Fibroblast of pulmonary artery (primary cell): ENCODE results near the gene SMIM21.

Experiments used
- DNase-seq: peaks from one replicate; pipeline ENCODE4 v3.0.0-alpha.2; 2010; ENCODE audit warnings: low read depth
- H3K4me3 ChIP-seq: replicated peaks from 2 replicates; pipeline ENCODE4 v1.5.1; 2011; ENCODE audit warnings: low read depth, mild to moderate bottlenecking, control low read depth, low read length, moderate library complexity
- CTCF ChIP-seq: IDR thresholded peaks from 2 replicates; pipeline ENCODE4 v1.5.1; 2011; ENCODE audit warnings: mild to moderate bottlenecking, control low read depth, low read length, inconsistent platforms; ENCODE audit errors: missing control alignments

The SMIM21 gene

DNA sequence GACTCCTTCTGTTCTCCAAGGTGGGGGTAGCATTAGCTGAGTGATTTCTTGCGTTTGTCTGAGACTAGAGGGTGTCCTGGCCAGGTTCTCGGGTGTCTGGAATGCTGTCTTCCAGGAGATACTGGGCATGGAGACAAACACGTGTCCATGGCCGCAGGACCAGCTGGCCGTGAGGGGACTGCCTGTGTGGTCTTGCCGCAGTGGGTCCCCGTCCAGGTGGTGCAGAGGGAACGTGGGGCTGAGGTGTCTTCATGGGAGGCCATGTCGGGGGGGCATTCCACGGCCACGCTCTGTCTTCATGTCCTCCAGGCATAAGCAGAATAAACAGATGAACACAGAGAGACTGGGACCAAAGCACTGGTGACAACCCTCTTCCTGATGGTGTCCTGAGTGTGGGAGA lies 66.6 kb downstream of the SMIM21 start:
- TF ChIP-seq CTCF, result no peak
- DNase-seq, result no peak
- H3K4me3 ChIP-seq, result no peak overlapping the region

- DNase-seq, result no peak
- H3K4me3 ChIP-seq, result no peak overlapping the region
- TF ChIP-seq CTCF, result no peak
Measured at GRCh38 chr18:75360215-75360614, 67.3 kb downstream of the SMIM21 start.
